Measurements from ENCODE around the gene AMBN.

- TF ChIP-seq CTCF (IDR thresholded peaks at IDR 0.05 in 2 of 3, conservative IDR thresholded peaks at IDR 0.05 in 1 of 3; ENCODE audit: borderline replicate concordance in 1 of 3, insufficient read depth in 1 of 3, low read depth in 2 of 3, low read length in 2 of 3) (no peak), POLR2A (IDR thresholded peaks at IDR 0.05; ENCODE audit: borderline replicate concordance, extremely low read depth, insufficient read depth, insufficient read length) (no peak), REST (IDR thresholded peaks at IDR 0.05; ENCODE audit: low read depth) (no peak)
These were observed 35.6 kb downstream of the AMBN start for GRCh38 chr4:70627620-70628019.
